GM12878 (cell line): Measurements from ENCODE around the gene BRME1. TPM values are rescaled to one million over a fixed set of nuclear protein-coding genes. Genes with fewer than 3 reads are reported as not detected.

ENCODE experiments used
- BCL11A ChIP-seq: IDR thresholded peaks from 2 replicates; pipeline ENCODE4 v1.6.1; 2011; ENCODE audit warnings: low read depth, low read length
- BCL3 ChIP-seq: IDR thresholded peaks from 2 replicates; pipeline ENCODE4 v1.6.1; 2011; ENCODE audit warnings: borderline replicate concordance, low read depth, mild to moderate bottlenecking, moderate library complexity, low read length; ENCODE audit not compliant: insufficient read depth, poor library complexity, severe bottlenecking
- BHLHE40 ChIP-seq, 2 experiments: fragments of 450-650 bp in 1 of 2; IDR thresholded peaks; 2 replicates each; pipeline ENCODE4 v1.6.1; 2011 to 2017; ENCODE audit warnings: low read depth in 2 of 2, borderline replicate concordance in 1 of 2, improper control_type of control experiment in 1 of 2, low read length in 1 of 2, mild to moderate bottlenecking in 1 of 2
- CBFB ChIP-seq: IDR thresholded peaks from 2 replicates; pipeline ENCODE4 v1.6.1; 2016; ENCODE audit warnings: antibody characterized with exemption, low read depth
- ELK1 ChIP-seq: IDR thresholded peaks from 2 replicates; pipeline ENCODE4 v1.6.1; 2012; ENCODE audit warnings: low read depth, low read length, improper control_type of control experiment
- EZH2 ChIP-seq: IDR thresholded peaks from 2 replicates; pipeline ENCODE4 v1.6.1; 2012; ENCODE audit warnings: low read depth, mild to moderate bottlenecking, control low read depth, inconsistent platforms, low read length, borderline replicate concordance; ENCODE audit not compliant: control insufficient read depth
- FOXM1 ChIP-seq: IDR thresholded peaks from 2 replicates; pipeline ENCODE4 v1.6.1; 2012; ENCODE audit warnings: low read depth, mild to moderate bottlenecking, inconsistent platforms, low read length, moderate library complexity
- IKZF2 ChIP-seq, 2 experiments: fragments of 450-650 bp; IDR thresholded peaks; 2 replicates each; pipeline ENCODE4 v1.6.1; 2017; ENCODE audit warnings: mild to moderate bottlenecking in 2 of 2, moderate library complexity in 2 of 2
- NFYA ChIP-seq: IDR thresholded peaks from 2 replicates; pipeline ENCODE4 v1.6.1; 2011; ENCODE audit warnings: low read depth, mild to moderate bottlenecking, low read length, improper control_type of control experiment, borderline replicate concordance
- NR2F1 ChIP-seq: fragments of 450-650 bp; conservative IDR thresholded peaks from 2 replicates; pipeline ENCODE4 v1.6.1; 2017; ENCODE audit warnings: mild to moderate bottlenecking
- POLR2A ChIP-seq: IDR thresholded peaks from 2 replicates; pipeline ENCODE4 v1.6.1; 2011; ENCODE audit warnings: low read depth, mild to moderate bottlenecking, low read length
- RCOR1 ChIP-seq: conservative IDR thresholded peaks from 2 replicates; pipeline ENCODE4 v1.6.1; 2012; ENCODE audit warnings: low read depth, low read length, improper control_type of control experiment
- SKIL ChIP-seq: fragments of 450-650 bp; IDR thresholded peaks from 2 replicates; pipeline ENCODE4 v1.6.1; 2017; ENCODE audit warnings: mild to moderate bottlenecking, low read depth, inconsistent platforms; ENCODE audit not compliant: poor library complexity, severe bottlenecking
- SMARCA5 ChIP-seq: fragments of 450-650 bp; IDR thresholded peaks from 2 replicates; pipeline ENCODE4 v1.6.1; 2017; ENCODE audit warnings: mild to moderate bottlenecking
- SPI1 ChIP-seq: IDR thresholded peaks from 2 replicates; pipeline ENCODE4 v1.6.1; 2011; ENCODE audit warnings: low read depth, mild to moderate bottlenecking, low read length, moderate library complexity, borderline replicate concordance; ENCODE audit not compliant: insufficient read depth
- polyA plus RNA-seq, 11 experiments: library from polyadenylated mRNA; depleted of rRNA in 4 of 11; unstranded in 6 of 11; stranded (reverse) in 5 of 11; fragments of >200 nt; fragmentation: Nextera tagmentation in 4 of 11; fragmentation: Illumina TruSeq in 1 of 11; extraction: Ambion mirVana in 4 of 11; extraction: Trizol in 1 of 11; gene quantifications; 1 replicate in 1 of 11; 2 replicates in 10 of 11; pipeline versions ENCODE4 v1.2.1 to v1.2.3, GENCODE V29; 2011 to 2016; ENCODE audit warnings: inconsistent platforms in 2 of 11, missing spikeins in 2 of 11, low read depth in 1 of 11
- total RNA-seq, 4 experiments: library from RNA; depleted of rRNA in 3 of 4; stranded (reverse); fragments of >200 nt in 3 of 4; fragmentation: Illumina TruSeq in 1 of 4; extraction: Trizol in 1 of 4; gene quantifications; 2 replicates each; pipeline versions ENCODE4 v1.2.1 to v1.2.3, GENCODE V29; 2013 to 2021

BRME1 gene
- total and polyA plus RNA-seq, 10 of the 15 experiments (the other 5 are each of a cell fraction or from before 2014, with no cell fraction given), result 0.07 to 2.2 (median 1.1) TPM; not detected in 1

GRCh38 chr19:13839130-13839937, 66.6 kb downstream of the BRME1 start (continued):
- TF ChIP-seq NFYA, result no peak
- peak; percentile 9 for TF ChIP-seq BCL3
- no peak for TF ChIP-seq FOXM1
- TF ChIP-seq SMARCA5, result peak; percentile 53; the same call in 1 of the 2 replicates
- TF ChIP-seq BHLHE40 (IDR thresholded peaks at IDR 0.05; ENCODE audit: borderline replicate concordance in 1 of 2, low read depth in 2 of 2, low read length in 1 of 2), result peak in 1 of 2 experiments; percentile 26; a peak in 2 of 4 replicates
- TF ChIP-seq ELK1, result peak; percentile 44; the same call in 1 of the 2 replicates
- peak; percentile 47; the same call in 1 of the 2 replicates for TF ChIP-seq NR2F1
- no peak for TF ChIP-seq EZH2
- peak; percentile 81 for TF ChIP-seq CBFB
- peak; percentile 63; the same call in 1 of the 2 replicates for TF ChIP-seq SPI1
- TF ChIP-seq POLR2A, result peak; percentile 89
- TF ChIP-seq IKZF2 (IDR thresholded peaks at IDR 0.05), result peak; percentile 88 to 90
- TF ChIP-seq RCOR1, result 0 out of 2 replicates have a peak, but pooled peaks have one; percentile 13
- TF ChIP-seq BCL11A, result 0 out of 2 replicates have a peak, but pooled peaks have one; percentile 15
- peak; percentile 35 for TF ChIP-seq SKIL
